Measurements from ENCODE around the gene MED13L. TPM values are rescaled to one million over a fixed set of nuclear protein-coding genes. Genes with fewer than 3 reads are reported as not detected.

The MED13L gene
- total RNA-seq, 1 experiment from 2014 or later: 89.0 TPM

- no peak for TF ChIP-seq CTCF (IDR thresholded peaks at IDR 0.05; ENCODE audit: unreplicated experiment)
- no peak overlapping the region for H3K27ac Mint-ChIP-seq (ENCODE audit: unreplicated experiment)
- CTCF ChIA-PET: no interaction called here
- intact Hi-C loops (cut with micrococcal nuclease; ENCODE audit: unreplicated experiment): no loop called here
- no peak for DNase-seq
- H3K36me3 Mint-ChIP-seq (ENCODE audit: insufficient read depth, unreplicated experiment): no peaks in the 10 kb centered on the region
- no TSS peak for BruUV-seq (replicated peaks)
- H3K9me3 Mint-ChIP-seq (ENCODE audit: low read depth, unreplicated experiment): no peaks in the 10 kb centered on the region
- peaks cover 44% of the 10 kb centered on the region for H3K27me3 Mint-ChIP-seq (ENCODE audit: unreplicated experiment)
- H3K4me3 Mint-ChIP-seq (ENCODE audit: low read depth, unreplicated experiment): no peak overlapping the region
- H3K4me1 Mint-ChIP-seq (ENCODE audit: low read depth, unreplicated experiment): no peaks in the 10 kb centered on the region
Measured at GRCh38 chr12:115911360-115911759, 366.1 kb downstream of the MED13L start.

GRCh38 chr12:115910057-115910456 lies 367.4 kb downstream of the MED13L start:
- intact Hi-C loops (cut with micrococcal nuclease; ENCODE audit: unreplicated experiment): no loop called here
- no peaks in the 10 kb centered on the region for H3K9me3 Mint-ChIP-seq (ENCODE audit: low read depth, unreplicated experiment)
- H3K36me3 Mint-ChIP-seq (ENCODE audit: insufficient read depth, unreplicated experiment): no peaks in the 10 kb centered on the region
- DNase-seq: no peak
- no TSS peak for BruUV-seq (replicated peaks)
- no peak for TF ChIP-seq CTCF (IDR thresholded peaks at IDR 0.05; ENCODE audit: unreplicated experiment)
- no peak overlapping the region for H3K4me3 Mint-ChIP-seq (ENCODE audit: low read depth, unreplicated experiment)
- CTCF ChIA-PET: interaction anchor here (0.6 kb wide), 1 partner anchor 366 kb away, joined by 5 read pairs; no protein-coding TSS in a partner anchor
- peaks cover 38% of the 10 kb centered on the region for H3K27me3 Mint-ChIP-seq (ENCODE audit: unreplicated experiment)
- no peaks in the 10 kb centered on the region for H3K4me1 Mint-ChIP-seq (ENCODE audit: low read depth, unreplicated experiment)
- no peak overlapping the region for H3K27ac Mint-ChIP-seq (ENCODE audit: unreplicated experiment)

Small RNAs within 50 kb of the gene (microRNA-seq; reads per million reads assigned to microRNA genes)
- gene MIR620: not detected
